Activated CD4-positive, alpha-beta T cell treated with anti-CD3 and anti-CD28 coated beads, Interleukin-2, amount 50 U/mL, for 16 hours (primary cell): ENCODE data around the gene UBE2V1.

ENCODE experiments used
- DNase-seq: peaks from one replicate; pipeline ENCODE4 v3.0.0-alpha.2; 2020

Gene UBE2V1

DNA sequence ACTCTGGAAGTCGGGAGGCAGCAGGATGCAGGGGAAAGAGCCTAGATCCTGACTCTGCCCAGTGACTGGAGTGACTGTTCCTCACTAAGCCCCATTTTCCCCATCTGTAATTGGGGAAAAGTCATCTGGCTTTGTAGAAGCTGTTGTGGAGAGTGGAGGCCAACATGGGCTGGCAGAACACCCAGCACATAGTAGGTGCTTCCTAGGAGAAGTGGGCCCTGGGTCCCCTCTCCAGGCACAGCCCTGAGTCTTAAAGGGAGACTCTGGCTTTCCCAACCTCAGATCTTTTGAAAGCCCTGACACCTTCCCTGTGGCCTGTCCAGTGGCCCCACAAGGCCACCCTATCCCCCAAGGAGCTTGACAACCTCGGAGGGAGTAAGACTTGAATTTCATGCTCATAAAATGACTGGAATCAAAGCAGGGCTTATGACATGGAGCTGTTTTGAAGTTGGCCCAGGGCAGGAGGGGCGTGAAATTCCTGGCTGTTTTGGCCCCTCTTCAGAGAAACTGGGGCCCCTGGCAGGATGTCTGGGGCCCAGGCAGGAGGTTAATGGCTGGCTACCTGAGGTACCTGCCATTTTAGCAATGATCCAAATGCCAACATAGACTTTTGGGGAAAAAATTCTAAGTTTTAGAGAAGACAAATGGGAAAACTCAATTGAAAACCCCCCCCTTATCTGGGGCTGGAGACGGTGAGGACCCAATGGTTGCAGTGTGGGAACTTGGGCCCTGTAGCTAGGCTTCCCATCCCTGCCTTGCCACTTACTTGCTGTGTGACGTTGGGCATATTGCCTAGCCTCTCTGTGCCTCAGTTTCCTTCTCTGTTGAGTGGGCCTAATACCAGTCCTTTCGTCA is 51.6 kb downstream of the UBE2V1 start:
- DNase-seq, result no peak

DNA sequence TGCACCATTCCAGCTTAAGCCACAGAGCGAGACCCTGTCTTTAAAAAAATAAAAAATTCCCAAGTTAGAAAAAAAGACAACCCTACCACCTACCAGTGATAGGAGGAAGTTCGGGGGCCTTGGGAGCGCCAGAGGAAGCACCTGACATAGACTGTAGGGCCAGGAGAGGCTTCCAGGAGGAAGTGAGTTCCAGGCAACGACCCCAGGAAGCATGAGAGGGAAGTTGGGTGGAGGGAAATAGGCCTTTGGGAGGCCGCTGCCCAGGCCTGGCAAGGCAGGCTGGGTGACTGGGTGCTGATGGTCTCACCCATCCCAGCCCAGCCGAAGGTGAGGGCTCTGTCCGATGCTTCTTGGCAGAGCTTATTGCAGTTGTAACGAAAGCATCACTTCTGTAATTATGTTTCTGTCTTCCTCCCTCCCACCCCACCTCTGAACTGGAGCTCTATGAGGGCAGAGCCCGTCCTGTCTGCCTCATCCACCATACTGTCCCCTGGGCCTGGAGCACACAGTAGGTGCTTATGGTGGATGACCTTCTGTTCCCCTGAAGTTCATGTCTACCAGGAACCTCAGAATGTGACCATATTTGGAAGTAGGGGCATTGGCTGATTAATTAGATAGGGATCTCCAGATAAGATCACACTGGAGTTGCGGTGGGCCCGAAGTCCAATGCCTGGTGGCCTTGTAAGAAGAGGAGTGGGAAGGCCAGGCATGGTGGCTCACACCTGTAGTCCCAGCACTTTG is 54.1 kb downstream of the UBE2V1 start:
- DNase-seq, result no peak

DNA sequence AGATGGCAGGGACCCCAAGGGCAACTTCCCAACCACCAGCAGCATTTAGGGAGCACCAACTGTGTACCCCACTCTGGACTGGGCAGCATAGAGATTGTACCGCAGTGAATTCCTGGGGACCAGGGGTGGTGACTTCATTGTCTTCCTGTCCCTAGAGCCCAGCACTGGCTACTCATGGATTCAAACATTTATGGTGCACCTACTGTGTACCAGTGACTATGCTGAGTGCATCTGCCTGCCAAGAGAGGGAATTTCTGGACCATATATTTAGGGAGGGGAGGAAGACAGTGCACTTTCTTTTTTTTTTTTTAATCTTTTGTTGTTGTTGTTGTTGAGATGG is 55.3 kb downstream of the UBE2V1 start:
- no peak for DNase-seq

DNA sequence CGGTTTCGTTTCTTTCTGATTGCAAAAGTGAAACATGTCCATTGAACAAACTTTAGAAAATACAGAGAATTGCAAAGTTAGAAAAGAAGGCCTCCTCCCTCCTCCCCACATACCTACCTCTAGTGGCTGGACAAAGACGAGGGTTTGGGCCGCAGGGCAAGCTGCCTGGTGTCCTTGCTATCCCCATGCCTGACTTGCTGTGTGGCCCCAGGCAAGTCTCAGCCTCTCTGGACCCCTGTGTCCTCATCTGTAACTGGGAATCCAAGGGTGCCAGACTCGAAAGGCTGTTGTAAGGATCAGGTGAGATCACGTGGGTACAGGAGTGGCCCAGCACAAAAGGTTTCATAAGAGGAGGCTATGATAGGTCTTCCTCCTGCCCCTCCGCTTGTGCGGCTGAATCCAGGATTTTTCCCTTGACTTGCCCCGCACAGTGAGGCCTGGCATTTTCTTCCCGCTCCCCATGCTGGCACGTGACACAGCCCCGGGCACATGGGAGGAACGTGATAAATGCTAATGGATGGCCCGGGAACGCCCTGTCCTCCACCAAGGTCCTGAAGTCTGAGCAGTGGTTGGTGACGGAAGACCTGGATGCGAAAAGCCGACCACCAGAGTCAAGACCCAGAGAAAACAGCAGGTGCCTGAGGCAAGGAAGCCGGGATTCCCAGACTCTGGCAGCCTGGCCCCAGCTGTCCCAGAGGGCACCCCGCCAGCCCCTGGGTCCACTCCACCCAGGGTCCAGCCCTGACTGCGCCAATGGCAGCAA is 55.8 kb downstream of the UBE2V1 start:
- DNase-seq, result no peak

DNA sequence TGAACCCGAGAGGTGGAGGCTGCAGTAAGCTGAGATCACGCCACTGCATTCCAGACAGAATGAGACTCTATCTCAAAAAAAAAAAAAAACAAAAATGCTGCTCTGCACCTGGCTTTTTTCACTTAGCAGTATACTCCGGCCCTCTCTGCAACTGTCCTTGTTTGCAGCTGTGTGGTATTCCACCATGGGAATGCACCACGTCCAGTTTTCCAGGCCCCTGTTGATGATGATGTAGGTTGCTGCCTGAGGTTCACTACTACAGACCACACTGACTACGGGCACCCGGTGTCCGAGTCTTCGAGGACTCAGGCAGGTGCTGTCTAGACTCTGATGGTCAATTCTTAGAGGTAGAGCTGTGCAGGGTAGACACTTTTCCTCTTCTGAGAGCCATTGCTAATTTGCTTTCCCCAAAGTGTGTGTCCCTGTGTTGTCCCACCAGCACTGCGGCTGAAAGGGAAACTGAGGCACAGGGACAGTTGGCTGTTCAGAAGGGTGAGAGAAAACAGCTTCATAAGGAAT is 56.5 kb downstream of the UBE2V1 start:
- DNase-seq, result no peak

DNA sequence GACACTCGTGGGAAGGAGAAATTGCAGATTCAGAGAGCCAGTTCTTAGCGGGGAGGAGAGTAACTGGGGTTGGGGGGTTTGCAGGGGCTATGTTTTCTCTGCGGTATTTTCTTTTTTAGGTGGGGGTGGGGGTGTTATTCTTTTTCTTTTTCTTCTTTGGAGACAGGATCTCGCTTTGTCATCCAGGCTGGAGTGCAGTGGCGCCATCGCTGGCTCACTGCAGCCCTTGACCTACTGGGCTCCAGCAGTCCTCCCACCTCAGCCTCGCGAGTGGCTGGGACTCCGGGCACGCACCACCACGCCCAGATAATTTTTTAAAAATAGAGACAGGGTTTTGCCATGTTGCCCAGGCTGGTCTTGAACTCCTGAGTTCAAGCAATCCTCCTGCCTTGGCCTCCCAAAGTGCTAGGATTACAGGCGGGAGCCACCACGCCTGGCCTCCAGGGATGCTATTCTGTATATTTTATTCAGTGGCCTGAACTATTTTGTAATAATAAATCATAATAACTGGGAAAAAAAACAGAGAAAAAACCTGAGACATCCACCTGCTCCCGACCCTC is 57.3 kb downstream of the UBE2V1 start:
- DNase-seq, result no peak

DNA sequence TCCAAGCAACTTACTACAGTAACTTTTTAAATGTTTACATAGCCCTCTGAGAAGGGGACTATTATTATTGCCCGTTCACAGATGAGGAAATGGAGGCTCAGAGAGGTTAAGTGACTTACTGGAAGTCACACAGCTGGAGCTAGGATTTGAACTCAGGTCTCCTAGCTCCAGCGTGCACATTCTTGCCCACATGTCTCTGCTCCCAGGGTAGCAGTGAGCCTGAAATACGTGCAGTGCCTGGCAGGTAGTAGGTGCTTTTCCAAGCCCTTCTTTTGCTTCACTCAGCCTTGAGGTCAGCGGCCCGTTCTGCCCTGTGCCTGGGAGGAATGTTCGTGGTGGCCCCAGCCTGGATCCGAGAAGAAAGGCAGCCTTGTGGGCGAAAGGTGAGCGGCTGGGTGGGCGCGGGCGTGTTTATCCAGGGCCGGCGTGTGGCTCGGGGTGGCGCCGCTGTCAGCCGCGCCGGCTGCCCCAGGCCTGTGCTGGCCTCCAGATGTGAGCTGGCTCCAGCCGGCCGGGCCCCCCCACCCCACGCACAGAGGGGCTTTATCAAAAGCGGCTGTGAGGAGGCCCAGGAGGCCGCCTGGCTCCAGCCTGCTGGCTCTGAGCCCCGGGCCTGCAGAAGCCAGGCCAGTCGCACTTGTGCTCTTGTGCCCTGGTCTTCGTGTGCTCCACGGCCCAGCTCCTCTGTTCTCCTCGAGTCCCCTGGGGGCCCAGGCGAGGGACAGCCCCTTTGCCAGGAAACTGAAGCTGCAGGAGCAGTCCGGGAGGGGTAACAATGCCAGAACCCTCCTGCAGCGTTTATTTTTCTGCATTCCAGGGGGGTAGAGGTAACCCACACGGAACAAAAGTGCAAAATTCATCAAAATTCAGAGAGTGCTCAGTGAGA is 58.1 kb downstream of the UBE2V1 start:
- DNase-seq, result no peak

DNA sequence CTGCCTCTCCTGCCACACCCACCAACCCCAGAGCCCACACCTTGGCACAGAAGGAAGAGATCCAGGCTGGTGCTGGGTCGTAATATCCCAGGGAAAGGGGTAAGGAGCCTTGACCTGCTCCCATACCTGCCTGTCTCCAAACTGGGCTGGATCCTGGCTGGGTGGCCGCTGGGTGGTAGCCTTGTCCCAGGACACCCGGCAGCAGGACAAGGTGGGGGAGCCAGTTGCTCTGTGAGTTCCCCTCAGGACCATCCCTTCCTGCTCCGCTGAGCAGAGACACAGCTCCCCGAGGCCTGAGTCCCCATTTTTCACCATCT is 58.8 kb downstream of the UBE2V1 start:
- no peak for DNase-seq

DNA sequence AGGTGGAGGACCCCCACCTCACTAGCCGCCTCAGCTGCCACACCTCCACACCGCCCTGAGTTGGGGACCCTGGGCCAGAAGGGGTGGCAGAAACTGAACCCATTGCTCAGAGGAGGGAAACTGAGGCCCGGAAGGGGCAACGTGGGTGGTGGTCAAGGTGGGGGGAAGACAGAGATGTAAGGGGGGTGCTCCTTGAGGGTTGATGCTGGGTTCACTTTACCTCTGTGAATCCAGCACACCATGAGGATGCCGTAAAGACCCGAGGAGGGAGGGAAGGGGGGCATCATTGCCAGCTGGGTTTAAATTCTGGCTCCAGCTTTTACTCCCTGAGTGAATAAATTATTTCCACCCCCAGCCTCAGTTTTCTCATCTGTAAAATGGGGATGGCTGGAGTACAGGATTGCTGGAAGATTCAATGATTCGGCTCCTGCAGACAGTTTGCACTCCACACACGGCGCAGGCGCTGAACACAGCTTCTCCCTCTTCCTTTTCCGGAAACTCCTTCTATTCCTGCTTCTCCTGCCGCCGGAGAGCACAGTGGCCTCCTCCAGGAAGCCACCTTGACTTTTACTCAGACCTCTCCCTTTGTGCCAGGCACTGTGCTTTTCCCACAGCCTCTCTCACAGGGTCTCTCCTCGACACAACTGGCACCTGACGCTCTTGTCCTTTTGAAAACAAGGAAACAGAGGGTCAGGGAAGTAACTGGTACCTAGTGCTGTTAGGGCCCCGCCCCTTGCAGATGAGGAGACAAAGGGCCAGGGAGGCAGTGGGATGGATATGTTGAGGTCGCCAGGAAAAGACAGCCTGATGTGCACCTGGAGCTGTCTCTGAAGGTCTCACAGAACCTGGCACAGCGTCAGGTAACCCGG is 59.4 kb downstream of the UBE2V1 start:
- no peak for DNase-seq

DNA sequence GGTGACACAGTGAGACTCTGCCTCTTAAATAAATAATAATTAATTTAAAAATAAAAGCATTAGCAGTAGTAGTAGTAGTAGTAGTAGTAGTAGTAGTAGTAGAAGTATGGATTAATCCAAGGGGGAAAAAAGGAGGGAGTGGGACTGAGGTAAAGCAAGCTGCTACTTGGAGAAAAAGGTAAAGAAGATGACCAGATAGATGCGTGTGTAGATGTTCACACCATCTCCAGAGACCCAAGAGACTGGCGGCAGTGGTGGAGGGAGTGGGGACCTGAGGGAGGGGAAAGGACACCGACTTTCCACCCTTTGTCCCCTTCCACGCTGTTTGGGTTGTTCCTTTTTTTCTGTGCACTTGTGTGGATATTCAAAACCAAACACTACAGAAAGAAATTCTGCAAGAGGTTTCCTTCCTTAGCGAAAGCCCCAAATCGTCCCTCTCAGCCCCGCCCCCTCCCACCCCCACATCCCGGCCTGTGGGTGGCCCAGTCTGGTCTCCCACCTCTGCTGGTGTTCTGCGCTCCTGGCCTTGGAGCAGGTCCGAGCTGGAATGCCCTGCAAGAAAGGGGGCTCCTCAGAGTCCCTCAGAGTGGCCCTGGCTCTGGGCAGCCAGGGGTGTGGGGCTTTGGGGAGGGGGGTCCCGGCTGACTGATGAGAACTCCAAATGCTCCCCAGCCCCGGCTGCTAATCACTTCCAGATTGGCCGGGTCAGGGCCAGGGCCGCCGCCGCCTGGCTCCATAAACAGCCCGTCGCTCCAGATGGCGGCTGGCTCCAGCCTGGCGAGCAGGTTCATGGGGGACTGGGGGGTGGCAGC is 60.2 kb downstream of the UBE2V1 start:
- no peak for DNase-seq

DNA sequence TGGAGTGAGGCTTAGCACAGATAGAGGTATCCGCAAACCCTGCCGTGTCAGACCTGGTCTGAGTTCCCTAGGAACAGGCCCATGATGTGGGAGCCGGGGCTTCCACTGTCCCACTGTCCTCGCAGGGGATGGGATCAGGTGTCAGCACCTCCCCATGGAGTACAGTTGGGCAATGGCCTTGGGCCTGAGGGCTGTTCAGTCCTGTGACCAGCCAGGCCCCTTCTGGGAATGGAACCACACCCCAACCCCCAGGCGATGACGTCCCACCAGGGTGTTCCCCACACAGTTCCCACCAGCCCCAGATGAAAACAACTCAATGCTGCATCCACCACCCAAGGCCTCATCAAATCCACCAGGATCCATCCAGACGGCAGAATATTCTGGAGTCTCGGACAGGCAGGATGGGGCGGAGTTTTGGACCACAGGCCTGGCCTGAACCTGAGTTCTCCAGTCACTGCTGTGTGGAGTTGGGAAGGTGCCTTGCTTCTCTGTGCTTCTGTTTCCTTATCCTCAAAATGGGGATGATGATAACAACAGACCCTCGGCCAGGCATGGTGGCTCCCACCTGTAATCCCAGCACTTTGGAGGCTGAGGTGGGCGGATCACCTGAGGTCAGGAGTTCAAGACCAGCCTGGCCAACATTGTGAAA is 62.2 kb downstream of the UBE2V1 start:
- no peak for DNase-seq

DNA sequence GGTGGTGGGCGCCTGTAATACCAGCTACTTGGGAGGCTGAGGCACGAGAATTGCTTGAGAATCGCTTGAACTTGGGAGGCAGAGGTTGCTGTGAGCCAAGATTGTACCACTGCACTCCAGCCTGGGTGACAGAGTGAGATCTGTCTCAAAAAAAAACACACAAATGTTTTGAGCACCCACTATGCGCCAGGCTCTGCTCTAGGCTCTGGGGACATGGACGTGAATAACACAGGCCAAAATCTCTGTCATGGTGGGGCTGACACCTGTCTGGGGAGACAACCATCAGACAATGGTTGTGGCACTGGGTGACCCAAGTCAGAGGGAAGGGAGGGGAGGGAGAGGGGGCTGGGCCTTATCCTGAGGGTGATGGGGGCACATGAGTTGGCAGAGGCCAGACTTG is 62.7 kb downstream of the UBE2V1 start:
- no peak for DNase-seq

DNA sequence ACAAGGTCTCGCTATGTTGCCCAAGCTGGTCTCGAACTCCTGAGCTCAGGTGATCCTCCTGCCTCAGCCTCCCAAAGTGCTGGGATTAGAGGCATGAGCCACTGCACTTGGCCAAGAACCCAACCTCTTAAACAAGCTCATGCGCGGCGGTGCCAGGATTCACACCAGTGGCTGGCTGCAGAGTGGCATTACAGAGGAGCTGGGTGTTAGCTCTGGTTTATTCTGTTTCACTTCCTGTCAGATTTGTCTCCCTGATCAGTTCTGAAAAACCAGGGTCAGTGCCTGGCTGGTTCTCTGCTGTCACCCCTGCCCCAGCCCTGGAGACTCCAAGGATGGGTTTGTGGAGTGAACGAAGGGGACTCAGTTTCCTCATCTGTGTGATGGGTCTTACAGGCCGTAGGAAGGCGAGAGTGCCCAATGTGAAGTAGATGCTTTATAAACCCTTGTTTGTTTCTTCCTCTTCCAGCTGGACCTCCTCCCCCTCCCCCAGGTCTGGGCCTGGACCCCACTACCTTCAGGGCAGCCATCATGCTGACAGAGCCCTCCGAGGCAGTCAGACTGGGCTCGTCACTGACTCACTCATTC is 63.4 kb downstream of the UBE2V1 start:
- no peak for DNase-seq

DNA sequence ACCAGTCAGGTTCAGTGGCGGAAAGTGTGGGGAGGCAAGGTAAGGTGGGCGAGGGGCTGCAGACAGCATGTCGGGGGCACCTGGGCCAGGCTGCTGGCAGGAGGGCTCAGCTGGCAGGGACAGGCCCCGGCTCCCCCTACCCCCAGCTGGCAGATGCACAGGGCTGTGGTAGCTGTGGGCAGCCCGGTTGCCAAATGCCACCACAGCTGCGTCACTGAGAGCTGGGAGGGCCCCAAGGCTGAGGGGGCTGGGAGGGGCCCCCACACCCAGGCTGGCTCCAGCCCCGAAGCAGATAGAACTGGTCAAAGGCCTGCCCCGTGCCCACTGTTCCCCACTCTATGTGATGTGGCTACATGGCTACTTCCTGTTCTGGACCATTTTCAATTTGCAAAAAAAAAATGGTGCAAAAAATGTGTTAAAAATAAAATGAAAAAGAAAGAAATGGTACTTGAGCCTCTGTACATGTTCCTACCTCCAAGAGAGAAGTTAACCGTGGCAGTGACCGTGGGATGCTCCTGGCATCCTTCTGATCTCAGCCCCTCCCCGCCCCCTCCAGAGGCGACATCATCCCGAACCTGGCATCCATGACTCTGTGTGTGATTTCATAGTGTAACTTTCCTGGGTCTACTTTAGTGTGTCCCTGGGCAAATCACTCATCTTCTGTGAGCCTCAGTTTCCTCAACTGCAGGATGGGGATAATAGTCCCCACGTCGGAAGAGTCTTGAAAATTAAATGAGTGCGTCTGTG is 64.4 kb downstream of the UBE2V1 start:
- DNase-seq, result no peak

DNA sequence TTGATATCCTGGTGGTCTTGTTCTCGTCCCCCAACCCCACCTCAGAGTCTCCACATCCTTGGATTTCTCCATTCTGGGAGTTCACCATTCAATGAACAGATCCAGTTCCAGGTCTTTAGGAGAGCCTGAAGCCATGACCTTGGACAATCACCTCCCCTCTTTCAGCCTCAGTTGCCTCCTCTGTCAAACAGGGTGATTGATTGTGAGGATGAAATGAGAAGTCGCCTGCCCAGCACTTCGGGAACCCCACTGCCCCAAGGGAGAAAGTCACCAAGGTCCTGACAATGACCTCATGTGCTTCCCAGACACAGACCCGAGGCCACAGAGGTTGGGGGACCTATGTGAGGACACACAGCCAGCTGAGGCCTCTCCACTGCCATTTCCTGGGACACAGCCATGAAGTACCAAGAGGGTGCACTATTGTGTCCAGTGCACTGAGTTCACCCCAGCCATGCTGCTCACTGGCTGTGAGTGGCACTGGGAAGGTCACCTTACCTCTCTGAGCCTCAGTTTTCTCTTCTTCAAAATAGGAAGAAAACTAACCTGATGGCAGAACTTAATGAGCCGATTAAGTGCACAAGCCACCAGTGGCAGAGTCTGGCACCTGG is 68.5 kb downstream of the UBE2V1 start:
- DNase-seq, result no peak

DNA sequence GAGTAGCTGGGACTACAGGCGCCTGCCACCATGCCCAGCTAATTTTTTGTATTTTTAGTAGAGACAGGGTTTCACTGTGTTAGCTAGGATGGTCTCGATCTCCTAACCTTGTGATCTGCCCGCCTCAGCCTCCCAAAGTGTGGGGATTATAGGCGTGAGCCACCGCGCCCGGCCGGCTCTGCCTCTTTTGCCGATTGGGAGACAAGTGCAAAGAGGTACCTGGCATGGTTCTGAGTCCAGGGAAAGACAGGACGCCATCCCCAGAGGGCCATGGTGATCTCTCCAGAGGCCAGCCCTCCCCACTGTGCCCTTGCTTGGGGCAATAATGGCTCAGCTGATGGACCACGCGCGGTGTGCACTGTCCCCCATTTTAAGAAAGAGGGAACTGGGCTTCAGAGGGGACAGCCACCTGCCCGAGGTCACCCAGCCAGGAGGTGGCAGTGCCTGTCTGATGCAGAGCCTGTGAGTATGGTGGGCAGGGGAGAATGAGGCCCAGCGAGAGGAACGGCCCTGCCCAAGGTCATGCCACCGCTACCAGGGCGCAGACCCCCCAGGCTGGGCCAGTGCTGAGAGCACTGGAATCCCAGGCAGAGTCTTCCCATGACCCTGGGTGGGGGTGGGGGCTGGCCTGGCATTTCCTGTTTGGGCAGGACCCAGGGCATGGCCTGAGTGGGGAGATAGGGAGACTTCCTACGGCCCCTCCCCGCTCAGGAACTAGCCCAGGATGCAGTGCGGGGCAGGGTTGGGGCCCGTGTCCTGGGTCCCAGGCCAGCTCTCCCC is 69.2 kb downstream of the UBE2V1 start:
- DNase-seq, result no peak
